WERI-Rb-1 (cell line): Measurements from ENCODE around the gene ZDHHC21.

Source experiments
- DNase-seq: peaks from one replicate; pipeline ENCODE4 v3.0.0-alpha.2; 2020
- H3K27ac ChIP-seq: fragments of 250-450 bp; sonication (Bioruptor Pico); 2 replicates; pipeline ENCODE4 v1.5.1; 2020; ENCODE audit warnings: mild to moderate bottlenecking, moderate library complexity
- H3K27me3 ChIP-seq: fragments of 250-450 bp; sonication (Bioruptor Pico); 2 replicates; pipeline ENCODE4 v1.5.1; 2021; ENCODE audit warnings: mild to moderate bottlenecking, low read depth, moderate library complexity; ENCODE audit not compliant: insufficient read depth, severe bottlenecking
- H3K36me3 ChIP-seq: fragments of 250-450 bp; sonication (Bioruptor Pico); 2 replicates; pipeline ENCODE4 v1.5.1; 2020; ENCODE audit warnings: mild to moderate bottlenecking, moderate library complexity
- H3K4me3 ChIP-seq: 2 replicates; pipeline ENCODE4 v1.5.1; 2011; ENCODE audit warnings: low read depth, mild to moderate bottlenecking, control low read depth, low read length
- H3K9me3 ChIP-seq: fragments of 250-450 bp; sonication (Bioruptor Pico); 2 replicates; pipeline ENCODE4 v1.5.1; 2021; ENCODE audit warnings: mild to moderate bottlenecking, moderate library complexity; ENCODE audit not compliant: severe bottlenecking
- TF ChIP-seq, protein P1 (sequence below): IDR thresholded peaks from 2 replicates; pipeline ENCODE4 v1.5.1; 2011; ENCODE audit warnings: low read depth, mild to moderate bottlenecking, control low read depth, inconsistent platforms, low read length

Gene ZDHHC21

DNA sequence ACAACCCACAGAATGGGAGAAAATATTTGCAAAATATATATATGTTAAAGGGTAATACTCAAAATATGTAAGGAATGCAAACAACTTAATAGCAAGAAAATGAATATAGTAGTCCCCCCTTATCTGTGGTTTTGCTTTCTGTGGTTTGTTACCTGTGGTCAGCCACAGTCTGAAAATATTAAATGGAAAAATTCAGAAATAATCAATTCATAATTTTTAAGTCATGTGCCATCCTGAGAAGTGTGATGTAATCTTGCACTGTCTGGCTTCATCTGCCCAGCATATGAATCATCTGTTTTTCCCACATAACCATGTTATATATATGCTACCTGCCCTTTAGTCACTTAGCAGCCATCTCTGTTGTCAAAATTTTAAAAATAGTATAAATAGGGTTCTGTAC, 17.6 kb upstream of the ZDHHC21 start:
- Histone ChIP-seq H3K27me3 (no peaks in the 10 kb centered on the region), H3K9me3 (no peaks in the 10 kb centered on the region), H3K27ac (no peak overlapping the region), H3K36me3 (no peaks in the 10 kb centered on the region), H3K4me3 (no peak overlapping the region)
- DNase-seq = no peak
- TF ChIP-seq, protein P1, sequence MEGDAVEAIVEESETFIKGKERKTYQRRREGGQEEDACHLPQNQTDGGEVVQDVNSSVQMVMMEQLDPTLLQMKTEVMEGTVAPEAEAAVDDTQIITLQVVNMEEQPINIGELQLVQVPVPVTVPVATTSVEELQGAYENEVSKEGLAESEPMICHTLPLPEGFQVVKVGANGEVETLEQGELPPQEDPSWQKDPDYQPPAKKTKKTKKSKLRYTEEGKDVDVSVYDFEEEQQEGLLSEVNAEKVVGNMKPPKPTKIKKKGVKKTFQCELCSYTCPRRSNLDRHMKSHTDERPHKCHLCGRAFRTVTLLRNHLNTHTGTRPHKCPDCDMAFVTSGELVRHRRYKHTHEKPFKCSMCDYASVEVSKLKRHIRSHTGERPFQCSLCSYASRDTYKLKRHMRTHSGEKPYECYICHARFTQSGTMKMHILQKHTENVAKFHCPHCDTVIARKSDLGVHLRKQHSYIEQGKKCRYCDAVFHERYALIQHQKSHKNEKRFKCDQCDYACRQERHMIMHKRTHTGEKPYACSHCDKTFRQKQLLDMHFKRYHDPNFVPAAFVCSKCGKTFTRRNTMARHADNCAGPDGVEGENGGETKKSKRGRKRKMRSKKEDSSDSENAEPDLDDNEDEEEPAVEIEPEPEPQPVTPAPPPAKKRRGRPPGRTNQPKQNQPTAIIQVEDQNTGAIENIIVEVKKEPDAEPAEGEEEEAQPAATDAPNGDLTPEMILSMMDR = no peak

DNA sequence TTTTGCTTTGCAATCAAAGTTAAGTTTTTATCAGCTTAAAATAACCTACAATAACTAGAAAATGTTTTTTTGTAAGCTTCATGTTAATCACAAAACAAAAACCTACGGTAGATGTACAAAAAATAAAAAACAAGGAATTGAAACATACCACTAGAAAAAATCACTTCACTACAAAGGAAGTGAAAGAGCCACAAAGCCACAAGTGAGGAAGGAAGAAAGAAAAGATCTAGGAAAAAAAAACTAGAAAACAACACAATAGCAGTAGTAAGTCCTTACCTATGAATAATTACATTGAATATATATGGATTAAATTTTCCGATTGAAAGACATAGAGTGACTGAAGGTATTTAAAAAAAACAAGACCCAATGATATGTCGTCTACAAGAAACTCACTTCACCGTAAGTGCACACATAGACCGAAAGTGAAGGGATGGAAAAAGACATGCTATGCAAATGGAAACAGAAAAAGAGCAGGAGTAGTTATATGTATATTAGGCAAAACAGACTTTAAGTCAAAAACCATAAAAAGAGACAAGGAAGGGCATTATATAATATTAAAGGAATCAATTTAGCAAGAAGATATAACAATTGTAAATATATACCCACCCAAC, 13.4 kb upstream of the ZDHHC21 start:
- TF ChIP-seq, protein P1 = no peak
- Histone ChIP-seq H3K36me3 (no peaks in the 10 kb centered on the region), H3K4me3 (no peak overlapping the region), H3K9me3 (peaks cover 11% of the 10 kb centered on the region), H3K27me3 (no peaks in the 10 kb centered on the region), H3K27ac (no peak overlapping the region)
- no peak for DNase-seq

DNA sequence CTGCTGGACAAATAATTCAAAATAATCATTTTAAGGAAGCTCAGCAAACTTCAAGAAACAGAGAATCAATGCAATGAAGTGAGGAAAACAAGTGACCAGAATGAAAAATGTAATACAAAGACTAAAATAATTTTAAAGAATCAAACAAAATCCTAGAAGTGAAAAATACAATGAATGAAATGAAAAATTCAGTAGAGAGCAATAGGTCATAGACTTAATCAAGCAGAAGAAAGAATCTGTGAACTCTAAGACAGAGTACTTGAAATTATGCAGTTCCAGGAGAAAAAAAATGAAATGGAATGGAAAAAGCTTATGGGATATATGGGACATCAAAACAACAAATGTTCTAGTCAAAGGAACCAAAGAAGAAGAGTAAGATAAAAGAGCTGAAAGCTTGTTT, 11.8 kb upstream of the ZDHHC21 start:
- H3K4me3 ChIP-seq = no peak overlapping the region
- peaks cover 11% of the 10 kb centered on the region for H3K9me3 ChIP-seq
- TF ChIP-seq, protein P1 = no peak

DNA sequence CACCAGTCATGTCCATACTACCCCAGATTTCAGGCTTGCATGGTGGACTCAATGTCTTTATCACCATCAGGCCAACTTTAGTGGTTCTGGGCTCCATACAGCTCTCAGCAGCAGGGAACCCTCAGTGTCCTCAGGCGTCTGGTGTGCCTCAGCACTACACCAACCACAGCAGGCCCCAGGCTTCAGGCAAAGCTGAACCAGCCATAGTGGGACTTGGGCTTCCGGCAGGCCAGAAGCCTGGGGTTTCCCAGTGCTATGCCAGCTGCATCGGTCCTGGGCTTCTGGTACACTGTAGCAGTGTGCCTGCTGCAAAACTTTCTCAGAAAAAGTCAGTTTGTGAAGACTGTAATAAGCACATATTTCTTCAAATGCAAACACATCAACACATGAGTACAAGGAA, 11.0 kb upstream of the ZDHHC21 start:
- Histone ChIP-seq H3K27ac (no peak overlapping the region), H3K4me3 (no peak overlapping the region), H3K27me3 (no peaks in the 10 kb centered on the region), H3K9me3 (peaks cover 11% of the 10 kb centered on the region), H3K36me3 (no peaks in the 10 kb centered on the region)
- TF ChIP-seq, protein P1 = no peak
- no peak for DNase-seq

More for the DNA sequence above, 11.8 kb upstream of the ZDHHC21 start:
- no peaks in the 10 kb centered on the region for H3K27me3 ChIP-seq
- no peak overlapping the region for H3K27ac ChIP-seq
- no peaks in the 10 kb centered on the region for H3K36me3 ChIP-seq
- DNase-seq = no peak

DNA sequence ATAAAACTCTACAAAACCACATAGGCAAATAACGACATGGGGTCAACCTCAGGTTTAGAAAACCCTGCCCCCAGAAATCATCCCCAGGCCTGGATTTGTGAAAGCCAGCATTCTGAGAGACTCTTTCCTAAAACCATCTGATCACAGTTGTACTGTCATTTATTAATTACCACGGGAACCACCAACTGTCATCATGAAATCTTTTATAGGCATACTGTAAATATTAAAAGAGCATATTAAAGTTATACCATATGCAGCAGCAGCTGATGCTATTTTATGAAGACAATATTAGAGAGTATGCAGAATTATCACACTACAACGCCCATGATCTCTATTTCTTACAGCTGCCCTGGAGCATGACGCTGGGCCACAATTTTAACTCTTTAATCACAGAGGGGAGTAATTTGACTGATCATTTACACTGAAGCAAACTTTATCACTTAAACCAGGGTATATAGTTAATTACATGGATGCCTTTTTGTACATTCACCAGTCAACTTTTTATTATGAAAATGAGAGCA, 9.0 kb upstream of the ZDHHC21 start:
- H3K27ac ChIP-seq = no peak overlapping the region
- H3K27me3 ChIP-seq = no peaks in the 10 kb centered on the region
- H3K9me3 ChIP-seq = peaks cover 11% of the 10 kb centered on the region
- TF ChIP-seq, protein P1 = no peak
- H3K36me3 ChIP-seq = no peaks in the 10 kb centered on the region
- DNase-seq = no peak
- no peak overlapping the region for H3K4me3 ChIP-seq
